ENCODE measurements around the gene EXOC4. TPM values are rescaled to one million over a fixed set of nuclear protein-coding genes. Genes with fewer than 3 reads are reported as not detected.

Gene EXOC4
- total RNA-seq, 1 experiment from 2014 or later = 75.8 TPM

DNA sequence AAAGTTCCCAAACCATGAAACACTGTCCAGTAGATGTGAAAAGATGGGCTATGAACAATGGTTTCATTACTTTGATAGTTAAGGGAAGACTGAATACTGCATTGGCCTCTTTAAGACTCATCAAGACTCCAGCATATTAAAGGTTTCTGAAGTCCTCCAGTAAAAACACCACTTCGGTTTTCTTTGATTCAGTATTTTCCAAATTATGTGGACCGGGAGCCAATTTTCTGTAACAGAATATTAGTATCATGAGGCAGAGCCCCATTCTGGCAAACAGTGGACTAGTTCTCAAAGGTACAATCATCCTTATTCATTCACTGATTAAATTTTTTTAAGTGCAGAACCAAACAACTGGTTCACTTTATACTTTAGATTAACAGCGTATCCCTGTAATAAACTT, 633.2 kb downstream of the EXOC4 start:
- Histone ChIP-seq H2BK20ac (ENCODE audit: low read depth, low read length, poor library complexity, severe bottlenecking) (no peak overlapping the region), H2BK15ac (ENCODE audit: low read depth, low read length) (no peak overlapping the region), H3K27me3 (ENCODE audit: insufficient read depth, low read length) (no peaks in the 10 kb centered on the region), H2BK120ac (ENCODE audit: low read depth, low read length, poor library complexity, severe bottlenecking) (no peak overlapping the region), H3K9ac (ENCODE audit: extremely low read depth, insufficient read length, low read length) (no peak overlapping the region), H4K8ac (replicated peaks; ENCODE audit: insufficient read length, low read depth, low read length) (no peak overlapping the region), H3K14ac (ENCODE audit: insufficient read depth, low read length) (no peak overlapping the region), H3K4me2 (ENCODE audit: insufficient read depth, insufficient read length, low read length) (no peak overlapping the region), H3K18ac (ENCODE audit: insufficient read length, low read depth, low read length) (no peak overlapping the region), H4K20me1 (ENCODE audit: control insufficient read depth, insufficient read depth, insufficient read length) (no peaks in the 10 kb centered on the region), H2AFZ (ENCODE audit: low read length) (no peak overlapping the region), H3K23ac (ENCODE audit: insufficient read length, low read depth, low read length) (no peak overlapping the region), H3T11ph (ENCODE audit: low read length) (no peak overlapping the region), H4K91ac (ENCODE audit: insufficient read length, low read depth, low read length) (no peak overlapping the region), H3K9me3 (ENCODE audit: control insufficient read depth, low read depth, low read length) (no peaks in the 10 kb centered on the region), H3K79me1 (ENCODE audit: insufficient read depth, low read depth, low read length, poor library complexity, severe bottlenecking) (no peaks in the 10 kb centered on the region), H4K5ac (ENCODE audit: insufficient read length, low read depth, low read length) (no peak overlapping the region), H3K23me2 (ENCODE audit: insufficient read length, low read depth, low read length, poor library complexity, severe bottlenecking) (no peaks in the 10 kb centered on the region), H3K79me2 (ENCODE audit: insufficient read depth, low read length) (no peaks in the 10 kb centered on the region), H2BK12ac (ENCODE audit: insufficient read length, low read depth, low read length) (no peak overlapping the region), H2BK5ac (ENCODE audit: insufficient read length, low read length) (no peak overlapping the region), H2AK5ac (ENCODE audit: insufficient read length, low read length) (no peak overlapping the region), H3K4ac (ENCODE audit: low read depth, low read length) (no peak overlapping the region), H3K4me1 (ENCODE audit: insufficient read depth, low read length) (no peaks in the 10 kb centered on the region), H3K56ac (ENCODE audit: insufficient read length, low read depth, low read length) (no peak overlapping the region), H3K27ac (ENCODE audit: insufficient read length, low read depth, low read length) (no peak overlapping the region)
- WGBS (ENCODE audit: extremely low coverage, insufficient read length, low lambda C conversion rate) = no CpG with 5 or more reads among the region's 3 CpGs
- H3K4me3 Mint-ChIP-seq = no peak overlapping the region
- H3K36me3 Mint-ChIP-seq (ENCODE audit: insufficient read depth in 1 of 3, low read depth in 3 of 3) = peaks cover 0 to 3% (median 3%) of the 10 kb centered on the region in 3 experiments; a peak in 4 of 7 replicates
- DNase-seq = no peak
- peaks cover 0 to 3% of the 10 kb centered on the region in 2 experiments; a peak in 3 of 5 replicates for H3K9me3 Mint-ChIP-seq
- H3K27ac Mint-ChIP-seq = no peak overlapping the region
- peaks cover 11 to 13% of the 10 kb centered on the region in 2 experiments for H3K4me1 Mint-ChIP-seq
- TF ChIP-seq, protein P1, sequence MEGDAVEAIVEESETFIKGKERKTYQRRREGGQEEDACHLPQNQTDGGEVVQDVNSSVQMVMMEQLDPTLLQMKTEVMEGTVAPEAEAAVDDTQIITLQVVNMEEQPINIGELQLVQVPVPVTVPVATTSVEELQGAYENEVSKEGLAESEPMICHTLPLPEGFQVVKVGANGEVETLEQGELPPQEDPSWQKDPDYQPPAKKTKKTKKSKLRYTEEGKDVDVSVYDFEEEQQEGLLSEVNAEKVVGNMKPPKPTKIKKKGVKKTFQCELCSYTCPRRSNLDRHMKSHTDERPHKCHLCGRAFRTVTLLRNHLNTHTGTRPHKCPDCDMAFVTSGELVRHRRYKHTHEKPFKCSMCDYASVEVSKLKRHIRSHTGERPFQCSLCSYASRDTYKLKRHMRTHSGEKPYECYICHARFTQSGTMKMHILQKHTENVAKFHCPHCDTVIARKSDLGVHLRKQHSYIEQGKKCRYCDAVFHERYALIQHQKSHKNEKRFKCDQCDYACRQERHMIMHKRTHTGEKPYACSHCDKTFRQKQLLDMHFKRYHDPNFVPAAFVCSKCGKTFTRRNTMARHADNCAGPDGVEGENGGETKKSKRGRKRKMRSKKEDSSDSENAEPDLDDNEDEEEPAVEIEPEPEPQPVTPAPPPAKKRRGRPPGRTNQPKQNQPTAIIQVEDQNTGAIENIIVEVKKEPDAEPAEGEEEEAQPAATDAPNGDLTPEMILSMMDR (conservative IDR thresholded peaks at IDR 0.05) = no peak
- no peaks in the 10 kb centered on the region; the same call in 1 of the 2 replicates for H3K27me3 Mint-ChIP-seq (ENCODE audit: low read depth)
